Activated CD4-positive, alpha-beta T cell treated with anti-CD3 and anti-CD28 coated beads, Interleukin-2, amount 10 ng/mL, durations not matched to agents 24 days and 14 days (primary cell): ENCODE measurements around the gene GAD2. TPM values are rescaled to one million over a fixed set of nuclear protein-coding genes. Genes with fewer than 3 reads are reported as not detected.
"Not testable (repeated sequence)": the region's sequence is repeated elsewhere in the genome, so short reads cannot be mapped to it uniquely, and the experiment has no call there.

Source experiments
- DNase-seq: peaks from one replicate; pipeline ENCODE4 v3.0.0; 2022
- H3K27ac Mint-ChIP-seq: one replicate; pipeline ENCODE4 v1.8.0; 2022; ENCODE audit warnings: mild to moderate bottlenecking, mixed read lengths
- H3K27me3 Mint-ChIP-seq: one replicate; pipeline ENCODE4 v1.8.0; 2022; ENCODE audit warnings: mixed read lengths
- H3K36me3 Mint-ChIP-seq: one replicate; pipeline ENCODE4 v1.8.0; 2022; ENCODE audit warnings: low read depth, mild to moderate bottlenecking, mixed read lengths
- H3K4me1 Mint-ChIP-seq: one replicate; pipeline ENCODE4 v1.8.0; 2021; ENCODE audit warnings: mixed read lengths
- H3K4me3 Mint-ChIP-seq: one replicate; pipeline ENCODE4 v1.8.0; 2022; ENCODE audit warnings: mild to moderate bottlenecking, moderate library complexity, mixed read lengths
- H3K9me3 Mint-ChIP-seq: one replicate; pipeline ENCODE4 v1.8.0; 2021; ENCODE audit warnings: mixed read lengths
- intact Hi-C: fragments of 100-400 bp; cut with micrococcal nuclease; formaldehyde crosslinking; loops from one replicate; pipeline ENCODE4 v1.15.1; 2023
- total RNA-seq: library from RNA; stranded (reverse); gene quantifications from 2 replicates; pipeline ENCODE4 v1.2.3, GENCODE V29; 2022

GAD2 gene
- total RNA-seq, 1 donor from 2014 or later: not detected

DNA sequence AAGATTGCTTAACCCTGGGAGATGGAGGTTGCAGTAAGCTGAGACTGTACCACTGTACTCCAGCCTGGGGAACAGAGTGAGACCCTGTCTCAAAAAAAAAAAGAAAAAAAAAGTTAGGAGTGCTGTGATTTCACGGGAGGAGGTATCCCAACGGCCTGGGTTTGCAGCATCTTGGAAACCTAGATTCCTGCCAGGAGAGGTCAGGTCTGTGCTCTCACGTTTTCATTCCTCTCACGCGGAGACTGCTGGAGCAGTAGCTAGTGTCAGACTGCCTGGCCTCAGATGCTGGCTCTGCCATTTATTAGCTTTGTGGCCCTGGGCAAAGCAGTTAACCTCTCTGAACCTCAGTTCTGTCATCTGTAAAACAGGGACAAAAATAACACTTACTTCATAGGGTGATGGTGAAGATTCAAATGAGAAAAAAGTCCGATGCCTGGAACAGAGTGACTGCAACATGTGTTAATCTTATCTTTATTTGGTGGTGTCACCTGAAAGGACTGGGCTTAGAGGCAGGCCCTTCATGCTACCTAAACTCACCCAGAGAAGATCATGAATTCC is 94.9 kb downstream of the GAD2 start:
- peaks cover 14% of the 10 kb centered on the region for H3K27me3 Mint-ChIP-seq
- no peaks in the 10 kb centered on the region for H3K9me3 Mint-ChIP-seq
- no peak for DNase-seq
- intact Hi-C loops: no loop called here
- H3K4me1 Mint-ChIP-seq: no peaks in the 10 kb centered on the region
- no peaks in the 10 kb centered on the region for H3K36me3 Mint-ChIP-seq
- H3K27ac Mint-ChIP-seq: no peak overlapping the region
- no peak overlapping the region for H3K4me3 Mint-ChIP-seq

DNA sequence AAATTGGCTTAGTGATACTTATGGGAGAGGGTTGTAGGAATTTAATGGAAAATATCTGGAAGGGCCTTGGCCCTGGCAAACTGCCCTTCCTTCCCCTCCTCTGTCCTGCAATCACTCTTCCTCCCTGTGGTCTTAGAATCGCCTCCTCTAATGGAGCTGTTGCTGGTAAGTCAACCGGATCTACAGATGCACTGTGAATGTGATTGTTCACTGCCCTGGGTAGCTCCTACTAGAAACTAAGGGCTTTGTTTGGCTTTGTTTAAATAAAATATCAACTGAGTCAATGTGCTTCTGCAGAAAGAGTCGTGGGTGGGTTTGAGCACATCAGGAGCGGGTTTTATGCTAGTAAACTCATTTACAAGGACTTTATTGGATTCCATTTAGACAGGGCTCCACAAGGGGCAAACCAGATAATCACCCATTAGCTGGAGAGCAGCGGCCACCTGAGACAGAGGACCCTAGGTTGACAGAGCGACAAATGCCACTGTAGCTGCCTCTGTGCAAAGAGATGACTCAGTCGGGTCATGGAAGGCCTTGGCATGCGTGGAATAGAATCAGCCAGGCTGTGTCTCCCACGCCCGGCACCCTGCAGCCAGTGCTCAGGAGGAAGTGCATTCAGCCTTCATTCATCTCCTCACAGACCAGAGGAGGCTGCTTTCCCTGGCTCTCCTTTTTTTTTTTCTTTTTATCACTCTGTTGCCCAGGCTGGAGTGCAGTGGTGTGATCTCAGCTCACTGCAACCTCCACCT is 97.9 kb downstream of the GAD2 start:
- no peak overlapping the region for H3K4me3 Mint-ChIP-seq
- no peaks in the 10 kb centered on the region for H3K4me1 Mint-ChIP-seq
- intact Hi-C loops: no loop called here

DNA sequence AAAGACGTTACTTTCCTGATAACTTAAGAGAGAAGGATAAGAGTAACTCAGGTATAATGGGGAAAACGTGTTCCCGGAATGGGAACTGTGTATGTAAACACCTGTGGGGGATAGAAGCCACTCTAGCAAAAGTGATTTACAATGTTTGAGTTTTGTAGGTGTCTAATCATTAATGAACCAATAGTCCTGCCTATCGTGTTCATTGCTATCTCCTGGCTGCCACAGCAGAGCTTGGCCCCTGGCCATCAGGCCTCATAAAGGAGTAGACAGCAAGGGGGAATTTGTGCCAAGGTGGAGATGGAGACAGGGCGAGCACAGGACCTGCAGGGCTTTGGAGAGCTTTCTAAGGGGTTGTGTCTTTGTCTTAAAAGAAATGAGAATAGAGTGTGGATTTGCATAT is 102.1 kb downstream of the GAD2 start:
- Mint-ChIP-seq H3K36me3 (no peaks in the 10 kb centered on the region), H3K9me3 (no peaks in the 10 kb centered on the region), H3K4me3 (no peak overlapping the region), H3K27ac (no peak overlapping the region), H3K4me1 (no peaks in the 10 kb centered on the region), H3K27me3 (peaks cover 13% of the 10 kb centered on the region)
- intact Hi-C loops: no loop called here
- DNase-seq: no peak

More for the DNA sequence above, 97.9 kb downstream of the GAD2 start:
- H3K27me3 Mint-ChIP-seq: peaks cover 10% of the 10 kb centered on the region
- no peak for DNase-seq
- no peaks in the 10 kb centered on the region for H3K36me3 Mint-ChIP-seq
- no peaks in the 10 kb centered on the region for H3K9me3 Mint-ChIP-seq
- no peak overlapping the region for H3K27ac Mint-ChIP-seq

DNA sequence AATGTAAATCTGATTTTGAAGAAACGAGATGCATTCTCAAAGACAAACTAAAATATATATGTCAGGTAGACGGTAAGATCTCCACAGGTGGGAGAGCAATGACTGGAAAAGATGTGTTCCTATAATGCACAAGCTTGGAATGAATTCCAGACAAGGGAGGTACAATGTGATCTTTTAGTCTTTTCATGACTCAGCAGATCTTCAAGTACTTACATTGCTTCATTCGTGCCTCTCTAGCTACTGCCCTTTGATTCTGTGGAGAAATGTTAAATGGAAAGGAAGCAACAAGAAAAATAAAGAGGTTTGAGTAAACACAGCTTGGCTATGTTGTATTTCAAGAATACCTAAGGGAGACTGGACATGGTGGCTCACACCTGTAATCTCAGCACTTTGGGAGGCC is 106.6 kb downstream of the GAD2 start:
- intact Hi-C loops: no loop called here
- Mint-ChIP-seq H3K9me3 (no peaks in the 10 kb centered on the region), H3K4me1 (no peaks in the 10 kb centered on the region), H3K27me3 (peaks cover 27% of the 10 kb centered on the region), H3K27ac (no peak overlapping the region), H3K4me3 (no peak overlapping the region), H3K36me3 (no peaks in the 10 kb centered on the region)
- no peak for DNase-seq

DNA sequence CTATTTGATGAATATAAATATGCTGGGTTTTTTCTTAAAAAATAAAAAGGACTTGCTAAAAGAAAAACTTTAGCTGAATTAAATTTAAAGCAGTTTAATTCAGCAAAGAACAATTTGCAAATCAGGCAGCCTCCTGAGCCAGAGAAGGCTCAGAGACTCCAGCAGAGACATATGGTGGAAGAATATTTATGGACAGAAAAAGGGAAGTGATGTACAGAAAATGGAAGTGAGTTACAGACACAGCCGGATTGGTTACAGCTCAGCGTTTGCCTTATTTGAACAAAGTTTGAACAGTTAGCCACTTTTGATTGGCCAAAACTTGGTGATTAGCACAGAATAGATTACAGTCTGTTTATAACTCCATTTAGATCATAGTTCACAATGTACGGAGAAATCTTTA is 110.3 kb downstream of the GAD2 start:
- DNase-seq: no peak
- intact Hi-C loops: no loop called here
- Mint-ChIP-seq H3K36me3 (no peaks in the 10 kb centered on the region), H3K9me3 (no peaks in the 10 kb centered on the region), H3K4me3 (no peak overlapping the region), H3K27me3 (peaks cover 25% of the 10 kb centered on the region), H3K27ac (no peak overlapping the region), H3K4me1 (peaks cover 3% of the 10 kb centered on the region)

DNA sequence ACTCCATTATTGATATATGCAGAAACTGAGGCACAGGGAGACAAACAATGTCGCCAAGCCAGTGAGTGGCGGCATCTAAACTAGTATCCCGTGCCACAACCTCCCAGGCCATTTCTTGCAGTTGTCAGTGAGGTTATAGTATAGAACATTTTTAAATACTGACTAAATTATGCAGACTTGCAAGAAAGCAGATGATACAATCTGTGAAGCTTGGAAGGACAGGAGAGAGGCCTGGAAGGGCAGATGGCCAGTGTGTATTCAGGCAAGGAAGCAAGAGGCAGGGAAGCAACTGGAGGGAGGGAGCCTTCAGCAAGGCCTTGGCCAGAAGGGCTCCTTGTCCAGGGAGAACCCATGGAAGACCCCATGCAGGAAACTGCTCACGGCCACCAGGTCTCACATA is 111.2 kb downstream of the GAD2 start:
- Mint-ChIP-seq H3K4me3 (no peak overlapping the region), H3K36me3 (no peaks in the 10 kb centered on the region), H3K27ac (no peak overlapping the region), H3K27me3 (peaks cover 21% of the 10 kb centered on the region), H3K9me3 (no peaks in the 10 kb centered on the region), H3K4me1 (peaks cover 3% of the 10 kb centered on the region)
- intact Hi-C loops: no loop called here
- no peak for DNase-seq

DNA sequence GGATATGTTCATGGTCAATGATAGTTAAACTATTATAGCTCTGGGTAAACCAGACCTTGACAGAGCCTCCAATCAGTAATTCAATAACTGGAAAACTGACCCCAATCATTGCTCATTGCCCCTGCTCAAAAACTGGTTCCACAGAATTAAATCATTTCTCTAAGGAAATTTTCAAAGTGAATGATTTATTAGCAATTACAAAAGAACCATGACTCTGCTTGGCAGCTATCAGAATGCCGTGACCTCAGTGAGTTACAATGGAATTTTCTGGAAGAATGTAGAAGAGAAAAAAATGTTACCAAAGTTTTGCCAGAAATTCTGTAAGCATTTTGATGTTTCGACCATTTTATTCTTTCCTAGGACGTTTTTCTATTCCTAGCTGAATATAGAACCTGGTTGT is 114.8 kb downstream of the GAD2 start:
- intact Hi-C loops: loop anchor here (10.0 kb wide), 2 partner anchors 363 to 393 kb away; partner anchors contain the start of gene PDSS1
- H3K36me3 Mint-ChIP-seq: peaks cover 1% of the 10 kb centered on the region
- H3K4me3 Mint-ChIP-seq: no peak overlapping the region
- H3K9me3 Mint-ChIP-seq: peaks cover 3% of the 10 kb centered on the region
- peaks cover 19% of the 10 kb centered on the region for H3K27me3 Mint-ChIP-seq
- H3K4me1 Mint-ChIP-seq: peaks cover 8% of the 10 kb centered on the region
- H3K27ac Mint-ChIP-seq: no peak overlapping the region
- no peak for DNase-seq

DNA sequence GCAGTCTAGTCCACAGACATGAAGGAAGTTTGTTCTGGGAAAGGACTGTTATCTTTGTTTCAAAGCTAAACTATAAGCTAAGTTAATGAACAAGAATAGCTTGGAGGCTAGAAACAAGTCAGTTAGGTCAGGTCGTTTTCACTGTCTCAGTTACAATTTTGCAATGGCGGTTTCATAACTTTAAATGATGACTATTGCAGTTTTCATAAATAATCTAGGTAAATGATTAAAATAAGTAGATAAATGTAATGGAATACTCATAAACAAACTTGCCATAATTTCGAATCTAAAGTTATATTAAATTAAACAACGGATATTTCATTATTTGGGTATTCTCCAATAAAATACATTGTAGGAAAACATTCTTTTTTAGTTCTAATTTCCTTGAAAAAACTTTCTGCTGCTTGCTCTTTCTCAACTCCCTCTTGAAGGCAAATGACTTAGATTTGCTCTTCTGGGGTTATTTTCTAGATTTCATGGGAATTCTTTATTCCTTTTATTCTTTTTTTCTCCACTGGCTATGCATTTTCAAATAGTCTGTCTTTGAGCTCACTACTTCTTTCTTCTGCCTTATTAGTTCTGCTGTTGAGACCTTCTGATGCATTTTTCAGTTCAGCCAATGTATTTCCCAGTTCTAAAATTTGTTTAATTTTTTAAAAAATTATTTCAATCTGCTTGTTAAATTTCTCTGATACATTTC is 117.8 kb downstream of the GAD2 start:
- Mint-ChIP-seq H3K4me3 (no peak overlapping the region), H3K4me1 (peaks cover 12% of the 10 kb centered on the region)
- intact Hi-C loops: loop anchor here (2.0 to 10.0 kb wide), 3 partner anchors 360 to 548 kb away; partner anchors contain the start of gene PDSS1

DNA sequence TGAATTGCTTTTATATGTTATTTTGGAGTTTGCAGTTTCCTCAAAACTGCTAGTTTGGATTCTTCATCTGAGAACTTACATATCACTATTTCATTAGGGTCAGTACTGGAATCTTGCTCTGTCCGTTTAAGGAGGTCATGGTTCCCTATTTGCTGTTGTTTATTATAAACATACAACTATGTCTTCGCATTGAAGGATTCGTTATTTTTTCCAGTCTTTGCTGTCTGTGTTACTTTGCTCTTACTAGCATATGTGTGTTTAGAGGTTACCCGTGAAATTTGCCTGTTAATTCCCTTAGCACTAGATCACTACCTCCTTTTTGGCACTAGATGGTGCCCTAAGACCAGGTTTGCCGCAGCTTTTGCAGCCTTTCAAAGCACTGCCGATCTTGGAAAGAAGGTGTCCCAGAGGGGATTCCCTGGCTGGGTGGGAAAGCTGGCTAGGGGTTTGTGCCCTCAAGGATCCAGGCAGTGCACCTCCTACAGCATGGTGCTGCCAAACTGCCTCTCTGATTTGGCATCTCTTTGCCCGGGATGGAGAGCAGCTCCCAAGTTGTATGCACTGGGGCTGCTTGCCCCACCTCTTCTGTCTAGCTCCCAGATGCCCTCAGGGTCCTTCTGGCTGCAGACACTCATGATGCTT is 118.5 kb downstream of the GAD2 start:
- H3K27ac Mint-ChIP-seq: peak overlapping the region; percentile 38
- DNase-seq: peak; percentile 89
- intact Hi-C loops: loop anchor here (1.0 to 10.0 kb wide), 5 partner anchors 95 to 548 kb away; partner anchors contain the start of gene PDSS1
- peaks cover 1% of the 10 kb centered on the region for H3K36me3 Mint-ChIP-seq
- peaks cover 8% of the 10 kb centered on the region for H3K4me1 Mint-ChIP-seq
- H3K9me3 Mint-ChIP-seq: peaks cover 3% of the 10 kb centered on the region
- H3K4me3 Mint-ChIP-seq: peak overlapping the region; percentile 68
- peaks cover 3% of the 10 kb centered on the region for H3K27me3 Mint-ChIP-seq

More for the DNA sequence above, 117.8 kb downstream of the GAD2 start:
- peaks cover 3% of the 10 kb centered on the region for H3K9me3 Mint-ChIP-seq
- H3K27me3 Mint-ChIP-seq: peaks cover 4% of the 10 kb centered on the region
- no peak for DNase-seq
- no peak overlapping the region for H3K27ac Mint-ChIP-seq
- peaks cover 1% of the 10 kb centered on the region for H3K36me3 Mint-ChIP-seq

DNA sequence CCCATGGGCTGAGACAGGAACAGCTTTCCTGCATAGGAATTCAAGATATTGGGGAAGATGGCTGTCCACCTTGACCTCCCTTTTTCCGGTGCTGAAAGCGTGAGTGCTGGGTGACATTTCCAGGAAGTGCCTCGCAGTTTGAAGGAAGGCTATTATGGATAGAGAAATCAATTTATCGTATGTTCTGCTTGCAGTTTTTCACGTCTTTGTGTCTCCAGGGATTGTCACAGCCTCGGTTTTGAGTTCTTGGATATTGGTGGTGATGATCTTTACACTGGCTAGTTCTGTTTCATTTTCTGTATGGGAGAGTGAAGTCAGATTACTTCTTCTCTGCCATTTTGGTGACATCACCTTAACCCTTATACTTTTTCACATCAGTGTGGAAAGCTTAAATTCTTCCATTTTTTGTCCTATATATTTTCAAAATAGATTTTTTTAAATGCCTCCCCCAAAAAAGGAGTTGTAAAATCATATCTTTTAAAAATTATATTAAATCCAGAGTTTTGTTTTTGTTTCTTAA is 119.1 kb downstream of the GAD2 start:
- H3K27me3 Mint-ChIP-seq: peaks cover 3% of the 10 kb centered on the region
- peaks cover 1% of the 10 kb centered on the region for H3K36me3 Mint-ChIP-seq

DNA sequence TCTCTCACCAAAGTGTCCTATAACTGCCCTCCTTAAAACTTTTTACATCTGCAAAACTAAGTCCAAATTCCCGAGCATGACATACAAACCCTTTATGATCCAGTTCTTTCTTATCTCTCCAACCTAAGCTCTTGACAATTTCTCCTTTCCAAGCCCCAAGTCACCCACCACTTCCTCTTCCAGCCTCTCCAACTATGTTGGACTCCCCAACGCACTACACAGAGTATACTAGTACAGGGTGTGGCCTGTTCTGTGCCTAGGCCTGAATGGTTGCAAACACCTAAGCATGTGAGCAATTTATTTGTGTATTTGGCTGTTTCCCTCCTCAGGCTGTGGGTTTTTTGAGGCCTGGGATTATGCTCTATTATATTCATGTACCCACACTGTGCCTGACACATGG is 120.4 kb downstream of the GAD2 start:
- intact Hi-C loops: loop anchor here (10.0 kb wide), 2 partner anchors 358 to 388 kb away; partner anchors contain the start of gene PDSS1
- Mint-ChIP-seq H3K9me3 (peaks cover 3% of the 10 kb centered on the region), H3K36me3 (peaks cover 1% of the 10 kb centered on the region), H3K27me3 (peaks cover 1% of the 10 kb centered on the region), H3K4me3 (no peak overlapping the region), H3K27ac (no peak overlapping the region), H3K4me1 (peaks cover 13% of the 10 kb centered on the region)
- no peak for DNase-seq

More for the DNA sequence above, 119.1 kb downstream of the GAD2 start:
- peak overlapping the region; percentile 38 for H3K27ac Mint-ChIP-seq
- H3K4me3 Mint-ChIP-seq: peak overlapping the region; percentile 68
- DNase-seq: no peak
- peaks cover 3% of the 10 kb centered on the region for H3K9me3 Mint-ChIP-seq
- H3K4me1 Mint-ChIP-seq: peaks cover 8% of the 10 kb centered on the region
- intact Hi-C loops: loop anchor here (1.0 to 10.0 kb wide), 5 partner anchors 95 to 547 kb away; partner anchors contain the start of gene PDSS1

DNA sequence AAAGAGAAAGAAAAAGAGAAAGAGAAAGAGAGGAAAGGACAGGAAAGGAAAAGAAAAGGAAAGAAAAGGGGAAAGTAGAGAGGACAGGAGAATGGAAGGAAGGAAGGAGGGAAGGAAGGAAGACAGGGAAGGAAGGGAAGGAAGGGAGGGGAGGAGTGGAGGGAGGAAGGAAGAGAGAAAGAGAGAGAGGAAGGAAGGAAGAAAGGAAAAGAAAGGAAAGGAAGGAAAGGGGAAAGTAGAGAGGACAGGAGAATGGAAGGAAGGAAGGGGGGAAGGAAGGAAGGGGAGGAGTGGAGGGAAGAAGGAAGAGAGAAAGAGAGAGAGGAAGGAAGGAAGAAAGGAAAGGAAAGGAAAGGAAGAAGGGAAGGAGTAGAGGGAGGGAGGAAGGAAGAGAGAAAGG is 125.1 kb downstream of the GAD2 start:
- no peak overlapping the region for H3K4me3 Mint-ChIP-seq
- no peak overlapping the region for H3K27ac Mint-ChIP-seq
- peaks cover 6% of the 10 kb centered on the region for H3K27me3 Mint-ChIP-seq
- intact Hi-C loops: no loop called here
- peaks cover 8% of the 10 kb centered on the region for H3K4me1 Mint-ChIP-seq
- no peaks in the 10 kb centered on the region for H3K36me3 Mint-ChIP-seq
- no peaks in the 10 kb centered on the region for H3K9me3 Mint-ChIP-seq
- DNase-seq: no peak

DNA sequence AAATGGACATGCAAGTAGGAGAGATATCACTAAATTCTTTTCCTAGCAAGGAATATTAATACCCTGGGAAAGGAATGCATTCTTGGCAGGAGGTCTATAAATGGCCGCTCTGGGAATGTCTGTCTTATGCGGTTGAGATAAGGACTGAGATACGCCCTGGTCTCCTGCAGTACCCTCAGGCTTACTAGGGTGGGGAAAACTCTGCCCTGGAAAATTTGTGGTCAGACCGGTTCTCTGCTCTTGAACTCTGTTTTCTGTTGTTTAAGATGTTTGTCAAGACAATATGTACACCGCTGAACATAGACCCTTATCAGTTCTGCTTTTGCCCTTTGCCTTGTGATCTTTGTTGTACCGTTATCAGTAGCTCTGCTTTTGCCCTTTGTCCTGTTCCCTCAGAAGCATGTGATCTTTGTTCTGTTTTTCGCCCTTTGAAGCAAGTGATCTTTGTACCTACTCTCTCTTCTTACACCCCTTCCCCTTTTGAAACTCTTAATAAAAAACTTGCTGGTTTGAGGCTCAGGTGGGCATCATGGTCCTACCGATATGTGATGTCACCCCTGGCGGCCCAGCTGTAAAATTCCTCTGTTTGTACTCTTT is 132.3 kb downstream of the GAD2 start:
- peaks cover 18% of the 10 kb centered on the region for H3K27me3 Mint-ChIP-seq
- intact Hi-C loops, H3K27ac Mint-ChIP-seq, H3K4me1 Mint-ChIP-seq, DNase-seq, H3K4me3 Mint-ChIP-seq, H3K9me3 Mint-ChIP-seq, H3K36me3 Mint-ChIP-seq: not testable (repeated sequence)
